Measurements from ENCODE around the gene ST8SIA2.

- no peak for TF ChIP-seq CTCF (IDR thresholded peaks at IDR 0.05)
- TF ChIP-seq POLR2AphosphoS5 (IDR thresholded peaks at IDR 0.05): no peak
- TF ChIP-seq POLR2A (IDR thresholded peaks at IDR 0.05): no peak
Measured at GRCh38 chr15:92449476-92449875, 55.8 kb downstream of the ST8SIA2 start.
